Transverse colon (tissue), 3 donors: ENCODE results near the gene IFT25.

Source experiments
- CTCF ChIP-seq, 5 experiments: fragments of 200-600 bp in 3 of 5; fragments of 450-650 bp in 2 of 5; sonication (generic) in 3 of 5; IDR thresholded peaks; 1 replicate in 2 of 5; 2 replicates in 3 of 5; pipeline ENCODE4 v1.5.1; 2016 to 2017; ENCODE audit warnings: antibody characterized with exemption in 5 of 5, inconsistent platforms in 3 of 5, mild to moderate bottlenecking in 2 of 5, moderate library complexity in 1 of 5
- POLR2A ChIP-seq: fragments of 450-650 bp; IDR thresholded peaks from one replicate; pipeline ENCODE4 v1.6.1; 2016; ENCODE audit warnings: antibody characterized with exemption, mild to moderate bottlenecking, moderate library complexity

- TF ChIP-seq CTCF (IDR thresholded peaks at IDR 0.05) (no peak), POLR2A (no peak)
Observed at GRCh38 chr1:53871773-53872484, 73.6 kb downstream of the IFT25 start.
